ENCODE results near the gene GPR132. TPM values are rescaled to one million over a fixed set of nuclear protein-coding genes. Genes with fewer than 3 reads are reported as not detected.
A peak's percentile ranks its signal among the peaks of the same experiment; 100 is the strongest.

Gene GPR132
- total and polyA plus RNA-seq, 2 donors (not counting 1 experiment from before 2014, with no cell fraction given): 38.6 to 54.5 TPM

- intact Hi-C loops (cut with micrococcal nuclease): loop anchor here (5.0 kb wide), 3 partner anchors 108 to 398 kb away; partner anchors contain the start of gene TEDC1
- TF ChIP-seq EZH2 (IDR thresholded peaks at IDR 0.05; ENCODE audit: borderline replicate concordance, insufficient read depth, low read depth, low read length, poor library complexity, severe bottlenecking) (no peak), CTCF (IDR thresholded peaks at IDR 0.05) (no peak)
- no peak for ATAC-seq (ENCODE audit: low read depth)
- H3K36me3 ChIP-seq (replicated peaks in 1 of 2; ENCODE audit: control extremely low read depth in 1 of 2, control insufficient read depth in 1 of 2, extremely low read depth in 1 of 2, insufficient read depth in 2 of 2, low read length in 1 of 2): no peaks in the 10 kb centered on the region
- H3K79me2 ChIP-seq (ENCODE audit: control insufficient read depth, insufficient read depth, low read length): no peaks in the 10 kb centered on the region
- peak; percentile 23 for DNase-seq
- ChIA-PET POLR2A (no interaction called here), CTCF (interaction anchor here (1.4 to 1.5 kb wide), 2 partner anchors 8 to 188 kb away, joined by 3 to 6 read pairs; no protein-coding TSS in a partner anchor)
- peak overlapping the region; percentile 75 for H3K9ac ChIP-seq (ENCODE audit: low read length)
- H3K4me3 ChIP-seq (ENCODE audit: control extremely low read depth in 1 of 5, extremely low read depth in 1 of 5, insufficient read depth in 1 of 5, low read depth in 2 of 5, low read length in 4 of 5): peak overlapping the region in 4 of 5 experiments; percentile 67 to 76 (median 74)
- peaks cover 10 to 20% of the 10 kb centered on the region in 2 donors for H3K4me1 ChIP-seq (ENCODE audit: control insufficient read depth in 2 of 2, insufficient read depth in 2 of 2, low read length in 2 of 2)
- H3K4me2 ChIP-seq (replicated peaks; ENCODE audit: low read depth, low read length, poor library complexity, severe bottlenecking): peak overlapping the region; percentile 100
- H3K27ac ChIP-seq (ENCODE audit: low read length in 2 of 2): no peak overlapping the region
- Mint-ChIP-seq H3K4me1 (peaks cover 14% of the 10 kb centered on the region), H3K27me3 (peaks cover 13% of the 10 kb centered on the region), H3K27ac (peak overlapping the region; percentile 53), H3K4me3 (peak overlapping the region; percentile 84), H3K9me3 (ENCODE audit: insufficient read depth) (no peaks in the 10 kb centered on the region)
- peaks cover 10% of the 10 kb centered on the region for H4K20me1 ChIP-seq (ENCODE audit: control insufficient read depth, insufficient read depth, low read length, poor library complexity, severe bottlenecking)
- H2AFZ ChIP-seq (ENCODE audit: insufficient read depth, low read depth, low read length, poor library complexity, severe bottlenecking): peak overlapping the region; percentile 71
- WGBS (ENCODE audit: insufficient coverage): 74% methylated on average over 12 of the region's 14 CpGs
- H3K9me3 ChIP-seq (ENCODE audit: control extremely low read depth in 1 of 3, control insufficient read depth in 2 of 3, insufficient read depth in 1 of 3, low read length in 2 of 3): peaks cover 0 to under 1% (median 0%) of the 10 kb centered on the region in 3 donors
- H3K27me3 ChIP-seq (replicated peaks in 1 of 4; ENCODE audit: control extremely low read depth in 1 of 4, control insufficient read depth in 3 of 4, insufficient read depth in 4 of 4, low read length in 3 of 4): peaks cover 0 to 5% (median 0%) of the 10 kb centered on the region in 4 experiments
Measured at GRCh38 chr14:105094193-105094907, 29.1 kb upstream of the GPR132 start.
